Neural cell (in vitro differentiated cells): Measurements from ENCODE around the gene SGCE. TPM values are rescaled to one million over a fixed set of nuclear protein-coding genes. Genes with fewer than 3 reads are reported as not detected.

Experiments used
- H2AFZ ChIP-seq: fragments of 200-600, 300-800 bp; sonication (generic), shearing (Covaris generic); 2 replicates; pipeline ENCODE4 v1.6.0; 2014; ENCODE audit warnings: low read depth, mild to moderate bottlenecking, antibody characterized with exemption, low read length, moderate library complexity
- H3F3A ChIP-seq: fragments of 200-600 bp; shearing (Covaris generic); 2 replicates; pipeline ENCODE4 v1.6.1; 2016; ENCODE audit warnings: mild to moderate bottlenecking, moderate library complexity, mixed read lengths, antibody characterized with exemption, low read length; ENCODE audit not compliant: insufficient read depth, poor library complexity, severe bottlenecking
- H3K27ac ChIP-seq: fragments of 200-600, 300-800 bp; sonication (generic), shearing (Covaris generic); 2 replicates; pipeline ENCODE4 v1.5.1; 2014; ENCODE audit warnings: mild to moderate bottlenecking, low read length, moderate library complexity
- H3K27me3 ChIP-seq: fragments of 300-800, 200-600 bp; sonication (generic), shearing (Covaris generic); 2 replicates; pipeline ENCODE4 v1.6.0; 2014; ENCODE audit warnings: mild to moderate bottlenecking, low read depth, low read length, moderate library complexity; ENCODE audit not compliant: insufficient read depth
- H3K36me3 ChIP-seq: fragments of 300-800, 200-600 bp; sonication (generic), shearing (Covaris generic); 2 replicates; pipeline ENCODE4 v1.5.1; 2014; ENCODE audit warnings: mild to moderate bottlenecking, antibody characterized with exemption, low read length, moderate library complexity; ENCODE audit not compliant: insufficient read depth
- H3K4me2 ChIP-seq: fragments of 300-800, 200-600 bp; sonication (generic), shearing (Covaris generic); 2 replicates; pipeline ENCODE4 v1.6.0; 2014; ENCODE audit warnings: mild to moderate bottlenecking, low read length
- H3K4me3 ChIP-seq: fragments of 300-800, 200-600 bp; sonication (generic), shearing (Covaris generic); 2 replicates; pipeline ENCODE4 v1.5.1; 2014; ENCODE audit warnings: mild to moderate bottlenecking, low read length, moderate library complexity
- H3K79me2 ChIP-seq: fragments of 200-600 bp; shearing (Covaris generic); replicated peaks from 2 replicates; pipeline ENCODE4 v1.6.0; 2014; ENCODE audit warnings: mild to moderate bottlenecking, low read length, moderate library complexity; ENCODE audit not compliant: insufficient read depth
- H3K9ac ChIP-seq: fragments of 300-800, 200-600 bp; sonication (generic), shearing (Covaris generic); 2 replicates; pipeline ENCODE4 v1.6.1; 2016; ENCODE audit warnings: mild to moderate bottlenecking, low read length, mixed read lengths
- H3K9me2 ChIP-seq: fragments of 200-600 bp; shearing (Covaris generic); 2 replicates; pipeline ENCODE4 v1.6.1; 2016; ENCODE audit warnings: mild to moderate bottlenecking, low read length, mixed read lengths; ENCODE audit not compliant: insufficient read depth
- H3K9me3 ChIP-seq: fragments of 200-600, 300-800 bp; sonication (generic), shearing (Covaris generic); 2 replicates; pipeline ENCODE4 v1.6.1; 2016; ENCODE audit warnings: mild to moderate bottlenecking, mixed run types, low read length, moderate library complexity, mixed read lengths
- H4K20me1 ChIP-seq: fragments of 200-600 bp; shearing (Covaris generic); 2 replicates; pipeline ENCODE4 v1.6.1; 2016; ENCODE audit warnings: mild to moderate bottlenecking, mixed run types; ENCODE audit not compliant: insufficient read depth
- CTCF ChIP-seq: fragments of 450-650 bp; IDR thresholded peaks from 2 replicates; pipeline ENCODE4 v1.5.1; 2014; ENCODE audit warnings: antibody characterized with exemption, mild to moderate bottlenecking, moderate library complexity; ENCODE audit not compliant: poor library complexity, severe bottlenecking
- EP300 ChIP-seq: fragments of 450-650 bp; conservative IDR thresholded peaks from 2 replicates; pipeline ENCODE4 v1.6.1; 2014; ENCODE audit warnings: antibody characterized with exemption, mild to moderate bottlenecking, moderate library complexity; ENCODE audit not compliant: poor library complexity, severe bottlenecking
- EZH2 ChIP-seq: fragments of 200-600, 300-800 bp; shearing (Covaris generic), sonication (generic); IDR thresholded peaks from 2 replicates; pipeline ENCODE4 v1.6.1; 2014; ENCODE audit warnings: antibody characterized with exemption, low read length, borderline replicate concordance, mild to moderate bottlenecking; ENCODE audit not compliant: insufficient read depth, poor library complexity, severe bottlenecking
- MXI1 ChIP-seq: fragments of 450-650 bp; conservative IDR thresholded peaks from 2 replicates; pipeline ENCODE4 v1.6.1; 2014; ENCODE audit warnings: antibody characterized with exemption, mild to moderate bottlenecking; ENCODE audit not compliant: poor library complexity, severe bottlenecking
- POLR2AphosphoS5 ChIP-seq: IDR thresholded peaks from 2 replicates; pipeline ENCODE4 v1.6.1; 2012
- RAD21 ChIP-seq: fragments of 450-650 bp; conservative IDR thresholded peaks from 2 replicates; pipeline ENCODE4 v1.6.1; 2014; ENCODE audit warnings: antibody characterized with exemption, mild to moderate bottlenecking, moderate library complexity
- REST ChIP-seq: IDR thresholded peaks from 2 replicates; pipeline ENCODE4 v1.6.1; 2012; ENCODE audit warnings: borderline replicate concordance
- SMC3 ChIP-seq: fragments of 450-650 bp; conservative IDR thresholded peaks from 2 replicates; pipeline ENCODE4 v1.6.1; 2014; ENCODE audit warnings: antibody characterized with exemption, mild to moderate bottlenecking, moderate library complexity; ENCODE audit not compliant: poor library complexity
- TAF1 ChIP-seq: IDR thresholded peaks from 2 replicates; pipeline ENCODE4 v1.6.1; 2012; ENCODE audit warnings: low read depth
- polyA plus RNA-seq: library from polyadenylated mRNA; depleted of rRNA; stranded (reverse); fragments of >200 nt; gene quantifications from 2 replicates; pipeline ENCODE4 v1.2.3, GENCODE V29; 2014

The SGCE gene
- polyA plus RNA-seq, 1 donor from 2014 or later: 94.6 TPM

- no peak overlapping the region for H2AFZ ChIP-seq
- no peak overlapping the region for H3K27ac ChIP-seq
- no peak overlapping the region for H3K4me2 ChIP-seq
- H3K9me2 ChIP-seq: no peaks in the 10 kb centered on the region
- H3K27me3 ChIP-seq: no peaks in the 10 kb centered on the region
- H3K36me3 ChIP-seq: no peaks in the 10 kb centered on the region
- H3F3A ChIP-seq: peaks cover 3% of the 10 kb centered on the region
- H3K9ac ChIP-seq: no peak overlapping the region
- no peaks in the 10 kb centered on the region for H3K9me3 ChIP-seq
- H3K4me3 ChIP-seq: no peak overlapping the region
- no peaks in the 10 kb centered on the region for H3K79me2 ChIP-seq
- no peak for TF ChIP-seq CTCF
- TF ChIP-seq REST: no peak
- TF ChIP-seq RAD21: no peak
- no peak for TF ChIP-seq POLR2AphosphoS5
- no peak for TF ChIP-seq EZH2
- TF ChIP-seq TAF1: no peak
- no peak for TF ChIP-seq EP300
- TF ChIP-seq MXI1: no peak
- no peak for TF ChIP-seq SMC3
- no peaks in the 10 kb centered on the region for H4K20me1 ChIP-seq
Observed at GRCh38 chr7:94561841-94562514, 94.0 kb downstream of the SGCE start.

DNA sequence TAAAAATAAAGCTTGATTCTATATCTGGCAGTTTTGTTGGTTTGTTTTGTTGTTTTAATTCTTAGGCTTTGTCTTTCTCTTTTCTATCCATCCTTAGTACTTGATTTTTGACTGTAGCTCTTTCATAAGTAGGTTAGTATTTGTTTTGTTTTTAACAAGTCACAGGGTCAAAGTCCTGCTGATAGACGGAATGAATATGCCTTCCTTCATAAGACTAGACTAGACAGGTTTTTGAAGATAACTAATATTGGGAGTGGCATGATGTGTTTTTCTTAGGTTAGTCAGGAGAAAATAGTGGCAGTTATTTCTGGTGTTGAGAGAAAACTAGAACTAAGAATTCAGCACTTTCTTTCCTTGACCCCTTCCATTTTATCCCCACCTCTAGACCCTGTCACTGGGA, 96.0 kb downstream of the SGCE start:
- Histone ChIP-seq H3K27me3 (no peaks in the 10 kb centered on the region), H3F3A (peaks cover 3% of the 10 kb centered on the region), H4K20me1 (no peaks in the 10 kb centered on the region), H2AFZ (no peak overlapping the region), H3K4me2 (no peak overlapping the region), H3K36me3 (peaks cover 3% of the 10 kb centered on the region), H3K9ac (no peak overlapping the region), H3K27ac (no peak overlapping the region), H3K79me2 (no peaks in the 10 kb centered on the region), H3K9me2 (no peaks in the 10 kb centered on the region), H3K4me3 (no peak overlapping the region), H3K9me3 (no peaks in the 10 kb centered on the region)
- no peak for TF ChIP-seq SMC3
- TF ChIP-seq MXI1: no peak
- TF ChIP-seq EZH2: no peak
- TF ChIP-seq RAD21: no peak
- no peak for TF ChIP-seq POLR2AphosphoS5
- no peak for TF ChIP-seq TAF1
- no peak for TF ChIP-seq REST
- no peak for TF ChIP-seq EP300
- TF ChIP-seq CTCF: no peak
